HepG2 (cell line): ENCODE results near the gene SZRD1. TPM values are rescaled to one million over a fixed set of nuclear protein-coding genes. Genes with fewer than 3 reads are reported as not detected.

Experiments used
- DDIT3 ChIP-seq: sonication (generic); formaldehyde crosslinking; IDR thresholded peaks from 2 replicates; pipeline ENCODE4 v1.4.0; 2020; ENCODE audit warnings: mild to moderate bottlenecking, missing genetic modification reagents
- FOSL1 ChIP-seq: sonication (generic); formaldehyde crosslinking; IDR thresholded peaks from 2 replicates; pipeline ENCODE4 v1.9.0; 2021; ENCODE audit warnings: missing genetic modification reagents, borderline replicate concordance
- HNRNPH1 ChIP-seq: fragments of 200-400 bp; formaldehyde crosslinking; optimal IDR thresholded peaks from 2 replicates; pipeline ENCODE3; 2017; ENCODE audit warnings: mild to moderate bottlenecking, low read depth, low read length
- HNRNPLL ChIP-seq: fragments of 200-400 bp; formaldehyde crosslinking; IDR thresholded peaks from 2 replicates; pipeline ENCODE4 v1.6.1; 2017; ENCODE audit warnings: mild to moderate bottlenecking, low read depth, low read length; ENCODE audit not compliant: poor library complexity, severe bottlenecking
- SAFB2 ChIP-seq: sonication (generic); formaldehyde crosslinking; IDR thresholded peaks from 2 replicates; pipeline ENCODE4 v1.5.1; 2020; ENCODE audit warnings: missing genetic modification reagents, low read depth, mild to moderate bottlenecking, borderline replicate concordance
- ZBTB1 ChIP-seq: sonication (generic); formaldehyde crosslinking; IDR thresholded peaks from 2 replicates; pipeline ENCODE4 v1.4.0; 2020; ENCODE audit warnings: missing genetic modification reagents, borderline replicate concordance
- ZNF124 ChIP-seq: sonication (generic); formaldehyde crosslinking; IDR thresholded peaks from 2 replicates; pipeline ENCODE4 v1.4.0; 2020; ENCODE audit warnings: missing genetic modification reagents
- ZNF282 ChIP-seq: fragments of 450-650 bp; IDR thresholded peaks from 2 replicates; pipeline ENCODE4 v1.6.1; 2018; ENCODE audit not compliant: partially characterized antibody
- ZNF451 ChIP-seq: sonication (generic); formaldehyde crosslinking; IDR thresholded peaks from 2 replicates; pipeline ENCODE4 v1.5.0; 2020; ENCODE audit warnings: mild to moderate bottlenecking, missing genetic modification reagents
- ZNF549 ChIP-seq: sonication (generic); formaldehyde crosslinking; IDR thresholded peaks from 2 replicates; pipeline ENCODE4 v1.5.0; 2020; ENCODE audit warnings: missing genetic modification reagents
- ZNF644 ChIP-seq: IDR thresholded peaks from 2 replicates; pipeline ENCODE4 v1.6.1; 2016; ENCODE audit warnings: low read depth
- polyA plus RNA-seq, 8 experiments: library from polyadenylated mRNA; depleted of rRNA in 3 of 8; stranded (reverse) in 7 of 8; unstranded in 1 of 8; fragments of >200 nt; fragmentation: Illumina TruSeq in 4 of 8; extraction: Trizol in 4 of 8; gene quantifications; 2 replicates each; pipeline versions ENCODE4 v1.2.1 to v1.2.3, GENCODE V29; 2011 to 2016; ENCODE audit warnings: low read depth in 4 of 8, missing spikeins in 1 of 8, mixed read lengths in 1 of 8; ENCODE audit not compliant: insufficient read depth in 1 of 8
- total RNA-seq, 5 experiments: library from RNA; depleted of rRNA; stranded (reverse); fragments of >200 nt; fragmentation: Illumina TruSeq; extraction: Trizol; gene quantifications; 2 replicates each; pipeline ENCODE4 v1.2.3, GENCODE V29; 2016; ENCODE audit warnings: low read depth in 1 of 5
- TF ChIP-seq, protein P1 (sequence below): sonication (generic); formaldehyde crosslinking; IDR thresholded peaks from 2 replicates; pipeline ENCODE4 v1.8.1; 2023; ENCODE audit warnings: mild to moderate bottlenecking, inconsistent platforms, moderate library complexity, missing genetic modification reagents, borderline replicate concordance
- TF ChIP-seq, protein P2 (sequence below): sonication (generic); formaldehyde crosslinking; IDR thresholded peaks from 2 replicates; pipeline ENCODE4 v1.5.0; 2020; ENCODE audit warnings: mild to moderate bottlenecking, missing genetic modification reagents, borderline replicate concordance
- TF ChIP-seq, protein P3 (sequence below): IDR thresholded peaks from 2 replicates; pipeline ENCODE4 v1.6.1; 2016; ENCODE audit warnings: mild to moderate bottlenecking
- TF ChIP-seq, protein P4 (sequence below): sonication (generic); formaldehyde crosslinking; IDR thresholded peaks from 2 replicates; pipeline ENCODE4 v1.4.0; 2020; ENCODE audit warnings: missing genetic modification reagents

The SZRD1 gene
- total and polyA plus RNA-seq, 2 of the 13 experiments (the other 11 are each of a cell fraction or from before 2014, with no cell fraction given) = 28.5 to 41.4 TPM

GRCh38 chr1:16366722-16367257, at the start of gene SZRD1 (continued):
- TF ChIP-seq ZNF282 = no peak
- TF ChIP-seq, protein P1, sequence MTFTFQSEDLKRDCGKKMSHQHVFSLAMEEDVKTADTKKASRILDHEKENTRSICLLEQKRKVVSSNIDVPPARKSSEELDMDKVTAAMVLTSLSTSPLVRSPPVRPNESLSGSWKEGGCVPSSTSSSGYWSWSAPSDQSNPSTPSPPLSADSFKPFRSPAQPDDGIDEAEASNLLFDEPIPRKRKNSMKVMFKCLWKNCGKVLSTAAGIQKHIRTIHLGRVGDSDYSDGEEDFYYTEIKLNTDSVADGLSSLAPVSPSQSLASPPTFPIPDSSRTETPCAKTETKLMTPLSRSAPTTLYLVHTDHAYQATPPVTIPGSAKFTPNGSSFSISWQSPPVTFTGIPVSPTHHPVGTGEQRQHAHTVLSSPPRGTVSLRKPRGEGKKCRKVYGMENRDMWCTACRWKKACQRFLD (CRISPR knock-in tag) = no peak
- TF ChIP-seq, protein P2, sequence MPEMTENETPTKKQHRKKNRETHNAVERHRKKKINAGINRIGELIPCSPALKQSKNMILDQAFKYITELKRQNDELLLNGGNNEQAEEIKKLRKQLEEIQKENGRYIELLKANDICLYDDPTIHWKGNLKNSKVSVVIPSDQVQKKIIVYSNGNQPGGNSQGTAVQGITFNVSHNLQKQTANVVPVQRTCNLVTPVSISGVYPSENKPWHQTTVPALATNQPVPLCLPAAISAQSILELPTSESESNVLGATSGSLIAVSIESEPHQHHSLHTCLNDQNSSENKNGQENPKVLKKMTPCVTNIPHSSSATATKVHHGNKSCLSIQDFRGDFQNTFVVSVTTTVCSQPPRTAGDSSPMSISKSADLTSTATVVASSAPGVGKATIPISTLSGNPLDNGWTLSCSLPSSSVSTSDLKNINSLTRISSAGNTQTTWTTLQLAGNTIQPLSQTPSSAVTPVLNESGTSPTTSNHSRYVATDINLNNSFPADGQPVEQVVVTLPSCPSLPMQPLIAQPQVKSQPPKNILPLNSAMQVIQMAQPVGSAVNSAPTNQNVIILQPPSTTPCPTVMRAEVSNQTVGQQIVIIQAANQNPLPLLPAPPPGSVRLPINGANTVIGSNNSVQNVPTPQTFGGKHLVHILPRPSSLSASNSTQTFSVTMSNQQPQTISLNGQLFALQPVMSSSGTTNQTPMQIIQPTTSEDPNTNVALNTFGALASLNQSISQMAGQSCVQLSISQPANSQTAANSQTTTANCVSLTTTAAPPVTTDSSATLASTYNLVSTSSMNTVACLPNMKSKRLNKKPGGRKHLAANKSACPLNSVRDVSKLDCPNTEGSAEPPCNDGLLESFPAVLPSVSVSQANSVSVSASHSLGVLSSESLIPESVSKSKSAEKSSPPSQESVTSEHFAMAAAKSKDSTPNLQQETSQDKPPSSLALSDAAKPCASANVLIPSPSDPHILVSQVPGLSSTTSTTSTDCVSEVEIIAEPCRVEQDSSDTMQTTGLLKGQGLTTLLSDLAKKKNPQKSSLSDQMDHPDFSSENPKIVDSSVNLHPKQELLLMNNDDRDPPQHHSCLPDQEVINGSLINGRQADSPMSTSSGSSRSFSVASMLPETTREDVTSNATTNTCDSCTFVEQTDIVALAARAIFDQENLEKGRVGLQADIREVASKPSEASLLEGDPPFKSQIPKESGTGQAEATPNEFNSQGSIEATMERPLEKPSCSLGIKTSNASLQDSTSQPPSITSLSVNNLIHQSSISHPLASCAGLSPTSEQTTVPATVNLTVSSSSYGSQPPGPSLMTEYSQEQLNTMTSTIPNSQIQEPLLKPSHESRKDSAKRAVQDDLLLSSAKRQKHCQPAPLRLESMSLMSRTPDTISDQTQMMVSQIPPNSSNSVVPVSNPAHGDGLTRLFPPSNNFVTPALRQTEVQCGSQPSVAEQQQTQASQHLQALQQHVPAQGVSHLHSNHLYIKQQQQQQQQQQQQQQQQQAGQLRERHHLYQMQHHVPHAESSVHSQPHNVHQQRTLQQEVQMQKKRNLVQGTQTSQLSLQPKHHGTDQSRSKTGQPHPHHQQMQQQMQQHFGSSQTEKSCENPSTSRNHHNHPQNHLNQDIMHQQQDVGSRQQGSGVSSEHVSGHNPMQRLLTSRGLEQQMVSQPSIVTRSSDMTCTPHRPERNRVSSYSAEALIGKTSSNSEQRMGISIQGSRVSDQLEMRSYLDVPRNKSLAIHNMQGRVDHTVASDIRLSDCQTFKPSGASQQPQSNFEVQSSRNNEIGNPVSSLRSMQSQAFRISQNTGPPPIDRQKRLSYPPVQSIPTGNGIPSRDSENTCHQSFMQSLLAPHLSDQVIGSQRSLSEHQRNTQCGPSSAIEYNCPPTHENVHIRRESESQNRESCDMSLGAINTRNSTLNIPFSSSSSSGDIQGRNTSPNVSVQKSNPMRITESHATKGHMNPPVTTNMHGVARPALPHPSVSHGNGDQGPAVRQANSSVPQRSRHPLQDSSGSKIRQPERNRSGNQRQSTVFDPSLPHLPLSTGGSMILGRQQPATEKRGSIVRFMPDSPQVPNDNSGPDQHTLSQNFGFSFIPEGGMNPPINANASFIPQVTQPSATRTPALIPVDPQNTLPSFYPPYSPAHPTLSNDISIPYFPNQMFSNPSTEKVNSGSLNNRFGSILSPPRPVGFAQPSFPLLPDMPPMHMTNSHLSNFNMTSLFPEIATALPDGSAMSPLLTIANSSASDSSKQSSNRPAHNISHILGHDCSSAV = no peak
- no peak for TF ChIP-seq DDIT3
- no peak for TF ChIP-seq ZBTB1 (CRISPR knock-in tag)
- TF ChIP-seq, protein P3, sequence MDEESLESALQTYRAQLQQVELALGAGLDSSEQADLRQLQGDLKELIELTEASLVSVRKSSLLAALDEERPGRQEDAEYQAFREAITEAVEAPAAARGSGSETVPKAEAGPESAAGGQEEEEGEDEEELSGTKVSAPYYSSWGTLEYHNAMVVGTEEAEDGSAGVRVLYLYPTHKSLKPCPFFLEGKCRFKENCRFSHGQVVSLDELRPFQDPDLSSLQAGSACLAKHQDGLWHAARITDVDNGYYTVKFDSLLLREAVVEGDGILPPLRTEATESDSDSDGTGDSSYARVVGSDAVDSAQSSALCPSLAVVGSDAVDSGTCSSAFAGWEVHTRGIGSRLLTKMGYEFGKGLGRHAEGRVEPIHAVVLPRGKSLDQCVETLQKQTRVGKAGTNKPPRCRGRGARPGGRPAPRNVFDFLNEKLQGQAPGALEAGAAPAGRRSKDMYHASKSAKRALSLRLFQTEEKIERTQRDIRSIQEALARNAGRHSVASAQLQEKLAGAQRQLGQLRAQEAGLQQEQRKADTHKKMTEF (CRISPR knock-in tag) = no peak; the same call in 1 of the 2 replicates
- peak; percentile 94 for TF ChIP-seq HNRNPLL
- no peak for TF ChIP-seq ZNF549 (CRISPR knock-in tag)
- no peak for TF ChIP-seq ZNF451 (CRISPR knock-in tag)
- TF ChIP-seq HNRNPH1 = no peak
- no peak for TF ChIP-seq FOSL1 (CRISPR knock-in tag)
- TF ChIP-seq, protein P4, sequence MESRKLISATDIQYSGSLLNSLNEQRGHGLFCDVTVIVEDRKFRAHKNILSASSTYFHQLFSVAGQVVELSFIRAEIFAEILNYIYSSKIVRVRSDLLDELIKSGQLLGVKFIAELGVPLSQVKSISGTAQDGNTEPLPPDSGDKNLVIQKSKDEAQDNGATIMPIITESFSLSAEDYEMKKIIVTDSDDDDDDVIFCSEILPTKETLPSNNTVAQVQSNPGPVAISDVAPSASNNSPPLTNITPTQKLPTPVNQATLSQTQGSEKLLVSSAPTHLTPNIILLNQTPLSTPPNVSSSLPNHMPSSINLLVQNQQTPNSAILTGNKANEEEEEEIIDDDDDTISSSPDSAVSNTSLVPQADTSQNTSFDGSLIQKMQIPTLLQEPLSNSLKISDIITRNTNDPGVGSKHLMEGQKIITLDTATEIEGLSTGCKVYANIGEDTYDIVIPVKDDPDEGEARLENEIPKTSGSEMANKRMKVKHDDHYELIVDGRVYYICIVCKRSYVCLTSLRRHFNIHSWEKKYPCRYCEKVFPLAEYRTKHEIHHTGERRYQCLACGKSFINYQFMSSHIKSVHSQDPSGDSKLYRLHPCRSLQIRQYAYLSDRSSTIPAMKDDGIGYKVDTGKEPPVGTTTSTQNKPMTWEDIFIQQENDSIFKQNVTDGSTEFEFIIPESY (CRISPR knock-in tag) = peak; percentile 7; the same call in 1 of the 2 replicates
- TF ChIP-seq ZNF644 = no peak
- TF ChIP-seq ZNF124 (CRISPR knock-in tag) = no peak
- TF ChIP-seq SAFB2 (CRISPR knock-in tag) = no peak
